Tibial nerve (tissue), 4 donors: Measurements from ENCODE around the gene TPRX2. TPM values are rescaled to one million over a fixed set of nuclear protein-coding genes. Genes with fewer than 3 reads are reported as not detected.

Experiments used
- DNase-seq, 2 donors: peaks; one replicate each; pipeline ENCODE4 v3.0.0-alpha.2; 2019; ENCODE audit warnings: low spot score in 2 of 2
- H3K27ac ChIP-seq, 4 donors: fragments of 200-600 bp; sonication (generic) in 3 of 4; one replicate each; pipeline ENCODE4 v1.5.1; 2017 to 2019; ENCODE audit warnings: mild to moderate bottlenecking in 1 of 4
- H3K27me3 ChIP-seq, 2 donors: fragments of 200-600 bp; sonication (generic) in 1 of 2; one replicate each; pipeline versions ENCODE4 v1.5.1 to v1.6.0; 2017 to 2019
- H3K36me3 ChIP-seq, 3 donors: fragments of 200-600 bp; sonication (generic); one replicate each; pipeline ENCODE4 v1.5.1; 2018 to 2019
- H3K4me1 ChIP-seq, 4 donors: fragments of 200-600 bp; sonication (generic) in 3 of 4; one replicate each; pipeline ENCODE4 v1.5.1; 2017 to 2019
- H3K4me3 ChIP-seq, 4 donors: fragments of 200-600 bp; sonication (generic) in 3 of 4; one replicate each; pipeline ENCODE4 v1.5.1; 2017 to 2019; ENCODE audit warnings: mild to moderate bottlenecking in 1 of 4, moderate library complexity in 1 of 4
- H3K9me3 ChIP-seq, 4 donors: fragments of 200-600 bp; sonication (generic) in 3 of 4; one replicate each; pipeline ENCODE4 v1.5.1; 2017 to 2019
- EP300 ChIP-seq, 2 donors: sonication (generic); formaldehyde crosslinking; IDR thresholded peaks; one replicate each; pipeline ENCODE4 v1.6.1; 2017; ENCODE audit warnings: antibody characterized with exemption in 2 of 2, mild to moderate bottlenecking in 1 of 2
- POLR2A ChIP-seq, 2 donors: fragments of 450-650 bp; IDR thresholded peaks; one replicate each; pipeline ENCODE4 v1.6.1; 2017; ENCODE audit warnings: antibody characterized with exemption in 2 of 2, mild to moderate bottlenecking in 2 of 2, moderate library complexity in 2 of 2
- WGBS, 2 donors: methylation state at CpG; one replicate each; pipeline ENCODE4 v1.1.5; 2018; 5-methylcytosine and 5-hydroxymethylcytosine counted together
- total RNA-seq, 4 donors: library from RNA; depleted of rRNA; stranded (reverse); fragments of >200 nt; gene quantifications; one replicate each; pipeline ENCODE4 v1.1.0, GENCODE V29; 2016
- TF ChIP-seq, protein P1 (sequence below), 5 experiments: fragments of 200-600 bp in 3 of 5; fragments of 450-650 bp in 2 of 5; sonication (generic) in 3 of 5; IDR thresholded peaks; one replicate each; pipeline ENCODE4 v1.5.1; 2016 to 2019; ENCODE audit warnings: antibody characterized with exemption in 5 of 5, mild to moderate bottlenecking in 3 of 5, moderate library complexity in 2 of 5

Gene TPRX2
- total RNA-seq, 4 donors from 2014 or later: not detected

DNA sequence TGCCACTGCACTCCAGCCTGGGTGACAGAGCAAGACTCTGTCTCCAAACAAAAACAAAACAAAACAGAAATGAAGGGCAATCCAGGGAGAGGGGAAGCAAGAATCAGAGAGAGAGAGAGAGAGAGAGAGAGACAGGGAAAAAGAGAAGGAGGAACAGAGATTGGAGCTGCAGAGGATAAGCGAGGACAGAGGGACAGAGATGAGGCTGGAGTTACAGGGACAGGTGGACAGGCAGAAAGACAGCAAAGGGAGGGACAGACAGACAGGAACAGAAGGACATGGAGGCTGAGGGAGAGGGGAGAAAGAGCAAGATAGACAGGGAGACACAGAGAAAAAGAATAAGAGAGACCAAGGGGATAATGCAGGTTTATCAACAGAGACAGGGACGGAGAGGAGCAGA, 38.6 kb upstream of the TPRX2 start:
- H3K27ac ChIP-seq: no peak overlapping the region
- no peaks in the 10 kb centered on the region for H3K4me1 ChIP-seq
- no peaks in the 10 kb centered on the region for H3K9me3 ChIP-seq
- WGBS, 2 donors: 61 to 65% methylated on average over 2 of the region's 2 CpGs
- TF ChIP-seq POLR2A (IDR thresholded peaks at IDR 0.05): no peak
- no peak for TF ChIP-seq EP300 (IDR thresholded peaks at IDR 0.05)
- TF ChIP-seq, protein P1, sequence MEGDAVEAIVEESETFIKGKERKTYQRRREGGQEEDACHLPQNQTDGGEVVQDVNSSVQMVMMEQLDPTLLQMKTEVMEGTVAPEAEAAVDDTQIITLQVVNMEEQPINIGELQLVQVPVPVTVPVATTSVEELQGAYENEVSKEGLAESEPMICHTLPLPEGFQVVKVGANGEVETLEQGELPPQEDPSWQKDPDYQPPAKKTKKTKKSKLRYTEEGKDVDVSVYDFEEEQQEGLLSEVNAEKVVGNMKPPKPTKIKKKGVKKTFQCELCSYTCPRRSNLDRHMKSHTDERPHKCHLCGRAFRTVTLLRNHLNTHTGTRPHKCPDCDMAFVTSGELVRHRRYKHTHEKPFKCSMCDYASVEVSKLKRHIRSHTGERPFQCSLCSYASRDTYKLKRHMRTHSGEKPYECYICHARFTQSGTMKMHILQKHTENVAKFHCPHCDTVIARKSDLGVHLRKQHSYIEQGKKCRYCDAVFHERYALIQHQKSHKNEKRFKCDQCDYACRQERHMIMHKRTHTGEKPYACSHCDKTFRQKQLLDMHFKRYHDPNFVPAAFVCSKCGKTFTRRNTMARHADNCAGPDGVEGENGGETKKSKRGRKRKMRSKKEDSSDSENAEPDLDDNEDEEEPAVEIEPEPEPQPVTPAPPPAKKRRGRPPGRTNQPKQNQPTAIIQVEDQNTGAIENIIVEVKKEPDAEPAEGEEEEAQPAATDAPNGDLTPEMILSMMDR (IDR thresholded peaks at IDR 0.05): no peak
- H3K27me3 ChIP-seq: peaks cover 0 to 40% of the 10 kb centered on the region in 2 donors
- no peak overlapping the region for H3K4me3 ChIP-seq
- no peaks in the 10 kb centered on the region for H3K36me3 ChIP-seq
- DNase-seq: no peak

DNA sequence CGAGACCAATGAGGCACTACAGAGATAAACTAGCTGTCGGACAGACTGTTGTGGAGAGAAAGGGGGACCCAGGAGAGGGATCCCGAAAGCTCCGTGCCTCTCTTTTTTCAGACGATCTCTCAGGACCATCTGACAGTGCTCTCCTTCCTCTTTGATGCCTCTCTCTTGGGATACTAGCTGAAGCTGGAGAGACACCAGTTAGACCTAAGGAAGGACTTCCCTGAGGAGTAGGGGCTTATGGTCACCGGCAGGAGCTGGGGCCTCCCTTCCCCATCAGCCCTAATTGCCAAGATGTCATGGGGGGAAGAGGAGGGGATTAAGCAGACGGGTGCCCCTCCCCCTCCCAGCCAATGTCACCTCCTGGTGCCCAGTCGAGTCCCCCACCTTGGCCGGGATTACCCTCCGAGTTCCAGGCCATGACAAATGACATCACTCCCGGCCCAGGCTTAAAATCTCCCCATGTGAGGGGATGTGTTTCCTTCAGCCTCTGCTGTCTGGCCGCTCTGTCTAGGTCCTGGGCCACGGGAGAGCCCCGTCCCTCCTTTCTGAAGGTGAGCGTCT, 37.5 kb upstream of the TPRX2 start, which contains the start of gene CRX:
TSS of gene CRX (plus strand) at position 478 of the 561 bp plus-strand sequence. CDS start 12,507 bp downstream, outside the sequence.
- WGBS, 2 donors: 39 to 43% methylated on average over 15 of the region's 15 CpGs
- H3K9me3 ChIP-seq: peaks cover 0 to under 1% (median 0%) of the 10 kb centered on the region in 4 donors
- no peak within 1 kb of the TSS for H3K27ac ChIP-seq
- no peak for DNase-seq
- TF ChIP-seq POLR2A (IDR thresholded peaks at IDR 0.05) (no peak), EP300 (IDR thresholded peaks at IDR 0.05) (no peak)
- TF ChIP-seq, protein P1 (IDR thresholded peaks at IDR 0.05): no peak
- H3K4me1 ChIP-seq: no peaks in the 10 kb centered on the region
- peaks cover 0 to 40% of the 10 kb centered on the region in 2 donors for H3K27me3 ChIP-seq
- H3K4me3 ChIP-seq: no peak within 1 kb of the TSS
- no peaks in the 10 kb centered on the region for H3K36me3 ChIP-seq

DNA sequence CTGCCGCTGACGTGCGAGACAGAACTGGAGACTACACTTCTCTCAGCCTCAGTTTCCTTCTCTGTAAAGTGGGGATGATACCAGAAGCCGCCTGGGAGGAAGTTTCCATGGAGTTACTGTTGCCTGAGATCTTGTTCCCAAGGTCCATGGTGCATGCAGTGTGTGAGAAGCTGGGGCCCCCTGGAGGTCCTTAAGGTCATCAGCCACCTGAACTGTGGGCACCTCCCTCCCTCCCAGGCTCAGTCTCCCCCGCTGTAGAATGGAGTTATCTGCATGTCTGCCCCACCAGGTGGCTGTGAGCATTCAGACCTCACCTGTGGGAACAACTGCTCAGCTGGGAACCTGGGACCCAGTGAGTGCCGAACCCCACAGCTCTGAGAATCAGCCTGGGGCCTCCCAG, 34.6 kb upstream of the TPRX2 start:
- TF ChIP-seq, protein P1 (IDR thresholded peaks at IDR 0.05): no peak
- no peak for TF ChIP-seq EP300 (IDR thresholded peaks at IDR 0.05)
- no peak for TF ChIP-seq POLR2A (IDR thresholded peaks at IDR 0.05)
- Histone ChIP-seq H3K36me3 (no peaks in the 10 kb centered on the region), H3K27ac (no peak overlapping the region), H3K9me3 (peaks cover 0 to 7% (median 0%) of the 10 kb centered on the region in 4 donors), H3K27me3 (peaks cover 0 to 28% of the 10 kb centered on the region in 2 donors), H3K4me1 (no peaks in the 10 kb centered on the region), H3K4me3 (no peak overlapping the region)
- 71 to 79% methylated on average over 5 to 6 of the region's 6 CpGs for WGBS, 2 donors
- DNase-seq: no peak

DNA sequence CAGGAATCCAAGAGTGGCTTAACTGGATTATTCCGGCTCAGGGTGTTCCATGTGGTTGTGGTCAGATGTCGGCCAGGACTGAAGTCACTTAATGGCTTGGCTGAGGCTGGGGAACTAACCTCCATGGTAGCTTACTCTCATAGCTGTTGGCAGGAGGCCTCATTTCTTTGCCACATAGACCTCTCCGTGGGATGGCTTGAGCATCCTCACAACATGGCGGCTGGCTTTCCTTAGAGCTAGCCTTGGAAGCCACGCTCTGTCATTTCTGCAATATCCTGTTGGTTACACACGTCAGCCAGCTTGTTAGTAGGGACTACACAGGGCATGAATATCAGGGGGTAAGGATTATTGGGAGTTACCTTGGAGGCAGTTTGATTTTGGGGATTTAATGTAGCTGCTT, 32.2 kb upstream of the TPRX2 start:
- no peaks in the 10 kb centered on the region for H3K4me1 ChIP-seq
- TF ChIP-seq EP300 (IDR thresholded peaks at IDR 0.05): no peak
- TF ChIP-seq POLR2A (IDR thresholded peaks at IDR 0.05): no peak
- TF ChIP-seq, protein P1 (IDR thresholded peaks at IDR 0.05): no peak
- DNase-seq: no peak
- peaks cover 0 to 6% of the 10 kb centered on the region in 2 donors for H3K27me3 ChIP-seq
- 85 to 87% methylated on average over 6 of the region's 6 CpGs for WGBS, 2 donors
- H3K4me3 ChIP-seq: no peak overlapping the region
- no peaks in the 10 kb centered on the region for H3K36me3 ChIP-seq
- H3K9me3 ChIP-seq: peaks cover 0 to 7% (median 0%) of the 10 kb centered on the region in 4 donors
- H3K27ac ChIP-seq: no peak overlapping the region

DNA sequence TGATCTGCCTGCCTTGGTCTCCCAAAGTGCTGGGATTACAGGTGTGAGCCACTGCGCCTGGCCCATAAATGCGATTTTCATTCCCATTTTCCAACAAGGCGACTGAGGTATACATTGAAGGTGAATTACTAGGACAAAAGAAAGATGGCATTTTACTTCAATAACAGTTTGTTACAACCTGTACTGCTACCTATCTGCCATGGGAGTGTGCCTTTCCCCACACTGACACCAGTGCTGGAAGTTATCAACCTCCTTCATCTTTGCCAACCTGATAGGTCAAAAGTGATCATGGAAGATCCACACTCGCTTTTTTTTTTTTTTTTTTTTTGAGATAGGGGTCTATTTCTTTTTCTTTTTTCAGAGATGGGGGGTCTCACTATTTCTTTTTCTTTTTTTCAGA, 26.3 kb upstream of the TPRX2 start:
- no peak for TF ChIP-seq POLR2A (IDR thresholded peaks at IDR 0.05)
- TF ChIP-seq, protein P1 (IDR thresholded peaks at IDR 0.05): no peak
- TF ChIP-seq EP300 (IDR thresholded peaks at IDR 0.05): no peak
- H3K9me3 ChIP-seq: no peaks in the 10 kb centered on the region
- WGBS, 2 donors: 80 to 95% methylated on average over 4 of the region's 4 CpGs

More for the DNA sequence above, 26.3 kb upstream of the TPRX2 start:
- no peak overlapping the region for H3K27ac ChIP-seq
- DNase-seq: no peak
- no peaks in the 10 kb centered on the region for H3K27me3 ChIP-seq
- H3K4me1 ChIP-seq: no peaks in the 10 kb centered on the region
- no peaks in the 10 kb centered on the region for H3K36me3 ChIP-seq
- H3K4me3 ChIP-seq: no peak overlapping the region
